HEK293 (cell line): ENCODE data around the gene SMYD2.

ENCODE experiments used
- CTCF ChIA-PET: fragments of 350-600 bp; formaldehyde crosslinking; extraction: SDS; loops from one replicate; lab custom pipeline; 2021; ENCODE audit warnings: antibody characterized with exemption; lab: Yijun Ruan, JAX
- POLR2A ChIA-PET: fragments of 300-600 bp; formaldehyde crosslinking; extraction: SDS; loops from one replicate; lab custom pipeline; 2020; ENCODE audit warnings: antibody characterized with exemption, inconsistent platforms; lab: Yijun Ruan, JAX
- H3K27ac ChIP-seq: fragments of 200-500 bp; sonication (Bioruptor generic); 2 replicates; pipeline ENCODE4 v1.5.1; 2014; ENCODE audit warnings: low read depth, low read length, control low read depth, inconsistent platforms; ENCODE audit errors: extremely low read depth
- H3K36me3 ChIP-seq, 2 experiments: fragments of 200-500 bp in 1 of 2; sonication (Bioruptor generic) in 1 of 2; 1 replicate in 1 of 2; 2 replicates in 1 of 2; pipeline ENCODE4 v1.5.1; 2014 to 2017; ENCODE audit warnings: inconsistent platforms in 2 of 2, low read length in 2 of 2; ENCODE audit not compliant: control insufficient read depth in 2 of 2, insufficient read depth in 1 of 2
- H3K4me1 ChIP-seq: fragments of 200-500 bp; sonication (Bioruptor generic); 2 replicates; pipeline ENCODE4 v1.5.1; 2014; ENCODE audit warnings: mild to moderate bottlenecking, low read length, inconsistent platforms; ENCODE audit not compliant: control insufficient read depth, insufficient read depth
- H3K4me3 ChIP-seq: 2 replicates; pipeline ENCODE4 v1.5.1; 2011; ENCODE audit warnings: low read depth, mild to moderate bottlenecking, control low read depth, low read length, moderate library complexity
- H3K9me3 ChIP-seq: fragments of 200-500 bp; sonication (Bioruptor generic); 2 replicates; pipeline ENCODE4 v1.5.1; 2014; ENCODE audit warnings: low read depth, low read length, inconsistent platforms; ENCODE audit not compliant: control insufficient read depth, insufficient read depth
- BCL11B ChIP-seq: fragments of 450-650 bp; formaldehyde crosslinking; IDR thresholded peaks from 2 replicates; pipeline ENCODE4 v1.5.1; 2016; ENCODE audit warnings: low read depth, missing biosample characterization, missing genetic modification characterization
- FEZF1 ChIP-seq: fragments of 450-650 bp; formaldehyde crosslinking; IDR thresholded peaks from 2 replicates; pipeline ENCODE4 v1.5.1; 2016; ENCODE audit warnings: missing biosample characterization, missing genetic modification characterization
- OSR2 ChIP-seq: fragments of 450-650 bp; formaldehyde crosslinking; IDR thresholded peaks from 2 replicates; pipeline ENCODE4 v1.5.1; 2016; ENCODE audit warnings: missing biosample characterization, missing genetic modification characterization
- SCRT1 ChIP-seq: fragments of 450-650 bp; formaldehyde crosslinking; IDR thresholded peaks from 2 replicates; pipeline ENCODE4 v1.5.1; 2016; ENCODE audit warnings: missing biosample characterization, missing genetic modification characterization, borderline replicate concordance
- SCRT2 ChIP-seq: fragments of 450-650 bp; formaldehyde crosslinking; IDR thresholded peaks from 2 replicates; pipeline ENCODE4 v1.5.1; 2016; ENCODE audit warnings: missing biosample characterization, missing genetic modification characterization
- SP3 ChIP-seq: fragments of 450-650 bp; formaldehyde crosslinking; IDR thresholded peaks from 2 replicates; pipeline ENCODE4 v1.5.1; 2016; ENCODE audit warnings: missing biosample characterization, missing genetic modification characterization
- ZFP3 ChIP-seq: fragments of 450-650 bp; formaldehyde crosslinking; IDR thresholded peaks from 2 replicates; pipeline ENCODE4 v1.5.1; 2016; ENCODE audit warnings: low read depth, missing biosample characterization, missing genetic modification characterization
- ZNF112 ChIP-seq: fragments of 450-650 bp; formaldehyde crosslinking; IDR thresholded peaks from 2 replicates; pipeline ENCODE4 v1.5.0; 2017; ENCODE audit warnings: missing biosample characterization, missing genetic modification characterization
- ZNF169 ChIP-seq: fragments of 450-650 bp; formaldehyde crosslinking; IDR thresholded peaks from 2 replicates; pipeline ENCODE4 v1.5.1; 2016; ENCODE audit warnings: missing biosample characterization, missing genetic modification characterization
- ZNF2 ChIP-seq: fragments of 450-650 bp; formaldehyde crosslinking; IDR thresholded peaks from 2 replicates; pipeline ENCODE4 v1.5.1; 2016; ENCODE audit warnings: missing biosample characterization, missing genetic modification characterization
- ZNF292 ChIP-seq: fragments of 450-650 bp; formaldehyde crosslinking; IDR thresholded peaks from 2 replicates; pipeline ENCODE4 v1.5.1; 2016; ENCODE audit warnings: low read depth, missing biosample characterization, missing genetic modification characterization, borderline replicate concordance
- ZNF354C ChIP-seq: fragments of 450-650 bp; formaldehyde crosslinking; IDR thresholded peaks from 2 replicates; pipeline ENCODE4 v1.5.1; 2016; ENCODE audit warnings: missing biosample characterization, missing genetic modification characterization, low read depth, borderline replicate concordance
- ZNF366 ChIP-seq: fragments of 450-650 bp; formaldehyde crosslinking; conservative IDR thresholded peaks from 2 replicates; pipeline ENCODE4 v1.5.1; 2016; ENCODE audit warnings: missing biosample characterization, missing genetic modification characterization
- ZNF558 ChIP-seq: fragments of 450-650 bp; formaldehyde crosslinking; IDR thresholded peaks from 2 replicates; pipeline ENCODE4 v1.5.1; 2016; ENCODE audit warnings: missing biosample characterization, missing genetic modification characterization
- ZNF624 ChIP-seq: fragments of 450-650 bp; formaldehyde crosslinking; IDR thresholded peaks from 2 replicates; pipeline ENCODE4 v1.5.1; 2017; ENCODE audit warnings: missing biosample characterization, missing genetic modification characterization
- ZNF660 ChIP-seq: fragments of 450-650 bp; IDR thresholded peaks from 2 replicates; pipeline ENCODE4 v1.5.1; 2018; ENCODE audit warnings: missing biosample characterization, mild to moderate bottlenecking, missing genetic modification characterization
- ZNF791 ChIP-seq: fragments of 450-650 bp; formaldehyde crosslinking; IDR thresholded peaks from 2 replicates; pipeline ENCODE4 v1.5.1; 2016; ENCODE audit warnings: missing biosample characterization, missing genetic modification characterization
- TF ChIP-seq, protein P1 (sequence below): fragments of 450-650 bp; formaldehyde crosslinking; IDR thresholded peaks from 2 replicates; pipeline ENCODE4 v1.5.1; 2016; ENCODE audit warnings: missing biosample characterization, missing genetic modification characterization
- TF ChIP-seq, protein P2 (sequence below): fragments of 450-650 bp; formaldehyde crosslinking; IDR thresholded peaks from 2 replicates; pipeline ENCODE4 v1.5.1; 2016; ENCODE audit warnings: missing biosample characterization, missing genetic modification characterization
- TF ChIP-seq, protein P3 (sequence below): fragments of 450-650 bp; formaldehyde crosslinking; IDR thresholded peaks from 2 replicates; pipeline ENCODE4 v1.5.1; 2016; ENCODE audit warnings: missing biosample characterization, missing genetic modification characterization
- TF ChIP-seq, protein P4 (sequence below): fragments of 450-650 bp; IDR thresholded peaks from 2 replicates; pipeline ENCODE4 v1.5.1; 2018; ENCODE audit warnings: missing biosample characterization, mild to moderate bottlenecking, missing genetic modification characterization
- TF ChIP-seq, protein P5 (sequence below): fragments of 450-650 bp; formaldehyde crosslinking; IDR thresholded peaks from 2 replicates; pipeline ENCODE4 v1.5.1; 2017; ENCODE audit warnings: missing biosample characterization, missing genetic modification characterization
- TF ChIP-seq, protein P6 (sequence below): fragments of 450-650 bp; formaldehyde crosslinking; IDR thresholded peaks from 2 replicates; pipeline ENCODE4 v1.5.1; 2016; ENCODE audit warnings: missing biosample characterization, missing genetic modification characterization

The SMYD2 gene

DNA sequence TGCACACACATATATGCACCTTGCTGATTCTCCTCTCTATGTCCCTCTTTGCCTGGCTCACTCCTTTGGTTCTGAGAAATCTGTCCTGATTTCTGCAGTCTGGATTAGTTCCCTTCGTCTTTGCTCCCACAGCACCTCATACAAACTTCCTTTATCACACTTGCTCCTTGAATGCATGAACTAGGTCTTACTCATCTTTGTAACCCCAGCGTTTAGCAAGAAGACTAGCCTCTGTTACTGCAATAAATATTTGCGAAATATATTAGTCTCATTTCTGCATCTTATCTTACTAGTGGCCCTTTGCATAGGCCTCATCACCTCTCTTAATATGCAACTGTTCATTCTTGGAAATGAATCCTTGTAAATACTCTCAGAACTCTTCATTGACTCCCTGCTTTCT is 11.4 kb downstream of the SMYD2 start (continued):
- no peak for TF ChIP-seq ZNF2 (tag by site-specific recombination)
- TF ChIP-seq ZNF660 (tag by site-specific recombination) = no peak

DNA sequence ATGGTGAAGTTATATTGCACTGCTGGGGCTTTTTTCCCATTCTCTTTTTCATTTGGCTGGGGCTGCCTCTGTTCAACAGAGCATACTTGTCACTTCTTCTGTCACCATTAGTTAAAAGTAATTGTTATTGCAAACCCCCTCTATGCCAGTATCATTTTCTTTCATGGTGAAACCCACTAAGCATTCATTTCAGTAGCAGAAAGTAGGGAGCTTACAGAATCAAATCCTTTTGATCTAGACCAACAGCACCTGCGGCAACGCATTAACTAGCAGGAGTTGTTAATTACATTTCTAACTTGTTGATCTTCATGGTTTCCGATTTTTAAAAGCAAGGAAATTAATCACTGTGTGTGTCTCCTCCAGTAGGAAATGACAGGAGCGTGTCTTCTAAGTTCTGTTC is 15.0 kb downstream of the SMYD2 start:
- H3K4me3 ChIP-seq = no peak overlapping the region
- no peak for TF ChIP-seq ZNF366 (tag by site-specific recombination)
- TF ChIP-seq SCRT1 (tag by site-specific recombination) = peak; percentile 46; the same call in 1 of the 2 replicates
- TF ChIP-seq ZNF169 (tag by site-specific recombination) = no peak
- TF ChIP-seq ZFP3 (tag by site-specific recombination) = no peak
- TF ChIP-seq ZNF292 = no peak
- peak; percentile 86 for TF ChIP-seq SCRT2 (tag by site-specific recombination)
- 0 out of 2 replicates have a peak, but pooled peaks have one; percentile 38 for TF ChIP-seq BCL11B
- peak; percentile 59 for TF ChIP-seq OSR2 (tag by site-specific recombination)
- TF ChIP-seq, protein P1, sequence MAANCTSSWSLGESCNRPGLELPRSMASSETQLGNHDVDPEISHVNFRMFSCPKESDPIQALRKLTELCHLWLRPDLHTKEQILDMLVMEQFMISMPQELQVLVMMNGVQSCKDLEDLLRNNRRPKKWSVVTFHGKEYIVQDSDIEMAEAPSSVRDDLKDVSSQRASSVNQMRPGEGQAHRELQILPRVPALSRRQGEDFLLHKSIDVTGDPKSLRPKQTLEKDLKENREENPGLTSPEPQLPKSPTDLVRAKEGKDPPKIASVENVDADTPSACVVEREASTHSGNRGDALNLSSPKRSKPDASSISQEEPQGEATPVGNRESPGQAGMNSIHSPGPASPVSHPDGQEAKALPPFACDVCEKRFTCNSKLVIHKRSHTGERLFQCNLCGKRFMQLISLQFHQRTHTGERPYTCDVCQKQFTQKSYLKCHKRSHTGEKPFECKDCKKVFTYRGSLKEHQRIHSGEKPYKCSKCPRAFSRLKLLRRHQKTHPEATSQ (tag by site-specific recombination) = no peak
- TF ChIP-seq, protein P2, sequence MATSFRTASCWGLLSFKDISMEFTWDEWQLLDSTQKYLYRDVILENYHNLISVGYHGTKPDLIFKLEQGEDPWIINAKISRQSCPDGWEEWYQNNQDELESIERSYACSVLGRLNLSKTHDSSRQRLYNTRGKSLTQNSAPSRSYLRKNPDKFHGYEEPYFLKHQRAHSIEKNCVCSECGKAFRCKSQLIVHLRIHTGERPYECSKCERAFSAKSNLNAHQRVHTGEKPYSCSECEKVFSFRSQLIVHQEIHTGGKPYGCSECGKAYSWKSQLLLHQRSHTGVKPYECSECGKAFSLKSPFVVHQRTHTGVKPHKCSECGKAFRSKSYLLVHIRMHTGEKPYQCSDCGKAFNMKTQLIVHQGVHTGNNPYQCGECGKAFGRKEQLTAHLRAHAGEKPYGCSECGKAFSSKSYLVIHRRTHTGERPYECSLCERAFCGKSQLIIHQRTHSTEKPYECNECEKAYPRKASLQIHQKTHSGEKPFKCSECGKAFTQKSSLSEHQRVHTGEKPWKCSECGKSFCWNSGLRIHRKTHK (tag by site-specific recombination) = no peak
- TF ChIP-seq, all 188 proteins: peak for 4
- Histone ChIP-seq H3K9me3 (no peaks in the 10 kb centered on the region), H3K4me1 (peaks cover 20% of the 10 kb centered on the region), H3K27ac (no peak overlapping the region), H3K36me3 (no peaks in the 10 kb centered on the region)
- POLR2A ChIA-PET = no interaction called here
- CTCF ChIA-PET = interaction anchor here (1.1 kb wide), 1 partner anchor 36 kb away, joined by 4 read pairs; no protein-coding TSS in a partner anchor

DNA sequence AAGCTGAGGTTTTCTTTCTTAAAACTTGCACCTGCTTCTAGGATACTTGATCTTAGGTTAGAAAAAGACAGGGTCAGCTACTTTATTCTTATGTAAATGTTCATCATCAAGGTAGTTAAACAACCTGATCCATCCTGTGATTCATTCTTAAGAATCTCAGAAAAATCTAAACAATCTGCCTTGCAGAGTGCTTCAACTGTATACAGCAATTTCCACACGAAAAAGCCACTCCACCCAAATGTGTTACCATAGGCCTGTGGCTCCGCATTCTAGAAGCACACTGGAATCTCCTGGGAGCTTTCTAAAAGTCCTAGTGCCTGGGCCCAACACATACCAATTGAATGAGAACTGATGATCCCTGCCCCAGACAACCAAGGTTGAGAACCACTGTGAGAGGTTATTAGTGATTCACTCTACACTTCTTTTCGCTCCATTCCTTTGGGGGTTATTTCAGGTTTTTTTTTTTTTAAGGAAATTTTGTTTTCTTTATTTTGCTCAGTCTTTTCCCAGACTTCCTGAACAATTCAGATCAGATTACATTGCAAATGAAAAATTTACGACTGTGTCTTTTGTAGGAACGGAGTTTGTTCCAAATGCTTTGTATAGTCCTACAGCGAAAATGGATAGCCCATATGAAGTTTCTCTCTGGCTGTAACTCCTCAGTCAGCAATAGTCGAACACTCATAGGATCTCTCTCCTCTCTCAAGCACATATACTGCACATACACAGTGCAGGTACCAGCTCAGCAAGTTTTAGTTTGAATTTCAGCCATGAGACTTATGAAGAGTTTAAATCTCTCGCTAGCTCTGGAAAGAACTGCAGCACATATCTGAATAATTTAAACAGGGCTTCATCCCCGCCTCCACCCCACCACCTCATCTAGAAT is 16.1 kb downstream of the SMYD2 start:
- H3K27ac ChIP-seq = 0 out of 2 replicates have a peak overlapping the region, but pooled peaks have one; percentile 17
- CTCF ChIA-PET = interaction anchor here (1.1 to 2.0 kb wide), 3 partner anchors 31 to 35 kb away, joined by 4 to 8 read pairs (median 4); no protein-coding TSS in a partner anchor
- peaks cover 20% of the 10 kb centered on the region for H3K4me1 ChIP-seq
- POLR2A ChIA-PET = interaction anchor here (0.9 kb wide), 1 partner anchor 12 kb away, joined by 5 read pairs; no protein-coding TSS in a partner anchor
- no peaks in the 10 kb centered on the region for H3K36me3 ChIP-seq
- H3K9me3 ChIP-seq = no peaks in the 10 kb centered on the region
- no peak overlapping the region for H3K4me3 ChIP-seq
- no peak for TF ChIP-seq ZNF112
- TF ChIP-seq ZNF624 = no peak
- TF ChIP-seq ZNF558 = no peak
- TF ChIP-seq, protein P3, sequence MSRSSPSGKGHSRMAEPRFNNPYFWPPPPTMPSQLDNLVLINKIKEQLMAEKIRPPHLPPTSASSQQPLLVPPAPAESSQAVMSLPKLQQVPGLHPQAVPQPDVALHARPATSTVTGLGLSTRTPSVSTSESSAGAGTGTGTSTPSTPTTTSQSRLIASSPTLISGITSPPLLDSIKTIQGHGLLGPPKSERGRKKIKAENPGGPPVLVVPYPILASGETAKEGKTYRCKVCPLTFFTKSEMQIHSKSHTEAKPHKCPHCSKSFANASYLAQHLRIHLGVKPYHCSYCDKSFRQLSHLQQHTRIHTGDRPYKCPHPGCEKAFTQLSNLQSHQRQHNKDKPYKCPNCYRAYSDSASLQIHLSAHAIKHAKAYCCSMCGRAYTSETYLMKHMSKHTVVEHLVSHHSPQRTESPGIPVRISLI = no peak
- peak; percentile 59 for TF ChIP-seq FEZF1
- no peak for TF ChIP-seq ZNF354C
- TF ChIP-seq, protein P4, sequence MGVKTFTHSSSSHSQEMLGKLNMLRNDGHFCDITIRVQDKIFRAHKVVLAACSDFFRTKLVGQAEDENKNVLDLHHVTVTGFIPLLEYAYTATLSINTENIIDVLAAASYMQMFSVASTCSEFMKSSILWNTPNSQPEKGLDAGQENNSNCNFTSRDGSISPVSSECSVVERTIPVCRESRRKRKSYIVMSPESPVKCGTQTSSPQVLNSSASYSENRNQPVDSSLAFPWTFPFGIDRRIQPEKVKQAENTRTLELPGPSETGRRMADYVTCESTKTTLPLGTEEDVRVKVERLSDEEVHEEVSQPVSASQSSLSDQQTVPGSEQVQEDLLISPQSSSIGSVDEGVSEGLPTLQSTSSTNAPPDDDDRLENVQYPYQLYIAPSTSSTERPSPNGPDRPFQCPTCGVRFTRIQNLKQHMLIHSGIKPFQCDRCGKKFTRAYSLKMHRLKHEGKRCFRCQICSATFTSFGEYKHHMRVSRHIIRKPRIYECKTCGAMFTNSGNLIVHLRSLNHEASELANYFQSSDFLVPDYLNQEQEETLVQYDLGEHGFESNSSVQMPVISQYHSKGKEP (tag by site-specific recombination) = peak; percentile 8; the same call in 1 of the 2 replicates
- TF ChIP-seq, protein P5, sequence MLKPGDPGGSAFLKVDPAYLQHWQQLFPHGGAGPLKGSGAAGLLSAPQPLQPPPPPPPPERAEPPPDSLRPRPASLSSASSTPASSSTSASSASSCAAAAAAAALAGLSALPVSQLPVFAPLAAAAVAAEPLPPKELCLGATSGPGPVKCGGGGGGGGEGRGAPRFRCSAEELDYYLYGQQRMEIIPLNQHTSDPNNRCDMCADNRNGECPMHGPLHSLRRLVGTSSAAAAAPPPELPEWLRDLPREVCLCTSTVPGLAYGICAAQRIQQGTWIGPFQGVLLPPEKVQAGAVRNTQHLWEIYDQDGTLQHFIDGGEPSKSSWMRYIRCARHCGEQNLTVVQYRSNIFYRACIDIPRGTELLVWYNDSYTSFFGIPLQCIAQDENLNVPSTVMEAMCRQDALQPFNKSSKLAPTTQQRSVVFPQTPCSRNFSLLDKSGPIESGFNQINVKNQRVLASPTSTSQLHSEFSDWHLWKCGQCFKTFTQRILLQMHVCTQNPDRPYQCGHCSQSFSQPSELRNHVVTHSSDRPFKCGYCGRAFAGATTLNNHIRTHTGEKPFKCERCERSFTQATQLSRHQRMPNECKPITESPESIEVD = peak; percentile 93
- no peak for TF ChIP-seq ZNF791 (tag by site-specific recombination)
- no peak for TF ChIP-seq SP3 (tag by site-specific recombination)
- TF ChIP-seq, protein P6, sequence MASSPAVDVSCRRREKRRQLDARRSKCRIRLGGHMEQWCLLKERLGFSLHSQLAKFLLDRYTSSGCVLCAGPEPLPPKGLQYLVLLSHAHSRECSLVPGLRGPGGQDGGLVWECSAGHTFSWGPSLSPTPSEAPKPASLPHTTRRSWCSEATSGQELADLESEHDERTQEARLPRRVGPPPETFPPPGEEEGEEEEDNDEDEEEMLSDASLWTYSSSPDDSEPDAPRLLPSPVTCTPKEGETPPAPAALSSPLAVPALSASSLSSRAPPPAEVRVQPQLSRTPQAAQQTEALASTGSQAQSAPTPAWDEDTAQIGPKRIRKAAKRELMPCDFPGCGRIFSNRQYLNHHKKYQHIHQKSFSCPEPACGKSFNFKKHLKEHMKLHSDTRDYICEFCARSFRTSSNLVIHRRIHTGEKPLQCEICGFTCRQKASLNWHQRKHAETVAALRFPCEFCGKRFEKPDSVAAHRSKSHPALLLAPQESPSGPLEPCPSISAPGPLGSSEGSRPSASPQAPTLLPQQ (tag by site-specific recombination) = 0 out of 2 replicates have a peak, but pooled peaks have one; percentile 17
